H1 (cell line): Measurements from ENCODE around the gene NOS1AP.

ENCODE experiments used
- CHD1 ChIP-seq: IDR thresholded peaks from 2 replicates; pipeline ENCODE4 v1.6.1; 2012; ENCODE audit warnings: low read depth, low read length, improper control_type of control experiment
- CTCF ChIP-seq, 3 experiments: IDR thresholded peaks; 1 replicate in 2 of 3; 2 replicates in 1 of 3; pipeline versions ENCODE4 v1.5.1 to v1.6.1; 2011; ENCODE audit warnings: low read length in 3 of 3, mild to moderate bottlenecking in 3 of 3, inconsistent platforms in 2 of 3, low read depth in 1 of 3, moderate library complexity in 1 of 3; ENCODE audit not compliant: insufficient read depth in 1 of 3; ENCODE audit errors: control extremely low read depth in 1 of 3
- USF2 ChIP-seq: IDR thresholded peaks from 2 replicates; pipeline ENCODE4 v1.6.1; 2011; ENCODE audit warnings: low read length, improper control_type of control experiment

DNA sequence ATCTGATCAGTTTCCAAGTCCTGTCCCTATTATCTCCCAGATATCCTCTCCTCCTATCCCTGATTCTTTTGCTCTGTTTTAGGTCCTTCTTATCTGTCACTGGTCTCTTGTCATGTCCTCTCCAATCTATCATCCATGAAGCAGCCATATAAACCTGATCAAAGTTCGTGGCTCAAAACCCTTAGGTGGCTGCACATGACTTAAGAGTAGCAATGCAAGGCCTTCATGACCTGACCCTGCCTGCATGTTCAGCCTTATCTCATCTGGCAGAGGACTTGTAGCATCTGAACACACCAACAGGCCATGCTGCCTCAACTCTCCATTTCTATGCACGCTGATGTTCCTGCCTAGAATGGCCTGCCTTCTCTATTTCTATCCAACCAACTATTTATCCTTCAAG is 65.2 kb downstream of the NOS1AP start:
- TF ChIP-seq USF2 (no peak), CTCF (IDR thresholded peaks at IDR 0.05; ENCODE audit: control extremely low read depth in 1 of 3, insufficient read depth in 1 of 3, low read depth in 1 of 3, low read length in 3 of 3) (no peak), CHD1 (no peak)
